Daoy (cell line): ENCODE data around the gene AEBP1. TPM values are rescaled to one million over a fixed set of nuclear protein-coding genes. Genes with fewer than 3 reads are reported as not detected.

ENCODE experiments used
- DNase-seq: peaks from one replicate; pipeline ENCODE4 v3.0.0-alpha.2; 2015; ENCODE audit warnings: low read depth
- total RNA-seq: library from RNA; depleted of rRNA; stranded (reverse); fragments of >200 nt; shearing (Covaris generic); gene quantifications from 2 replicates; pipeline ENCODE4 v1.2.3, GENCODE V29; 2014; rRNA removed

Gene AEBP1
- total RNA-seq, result not detected in 2 replicates

DNA sequence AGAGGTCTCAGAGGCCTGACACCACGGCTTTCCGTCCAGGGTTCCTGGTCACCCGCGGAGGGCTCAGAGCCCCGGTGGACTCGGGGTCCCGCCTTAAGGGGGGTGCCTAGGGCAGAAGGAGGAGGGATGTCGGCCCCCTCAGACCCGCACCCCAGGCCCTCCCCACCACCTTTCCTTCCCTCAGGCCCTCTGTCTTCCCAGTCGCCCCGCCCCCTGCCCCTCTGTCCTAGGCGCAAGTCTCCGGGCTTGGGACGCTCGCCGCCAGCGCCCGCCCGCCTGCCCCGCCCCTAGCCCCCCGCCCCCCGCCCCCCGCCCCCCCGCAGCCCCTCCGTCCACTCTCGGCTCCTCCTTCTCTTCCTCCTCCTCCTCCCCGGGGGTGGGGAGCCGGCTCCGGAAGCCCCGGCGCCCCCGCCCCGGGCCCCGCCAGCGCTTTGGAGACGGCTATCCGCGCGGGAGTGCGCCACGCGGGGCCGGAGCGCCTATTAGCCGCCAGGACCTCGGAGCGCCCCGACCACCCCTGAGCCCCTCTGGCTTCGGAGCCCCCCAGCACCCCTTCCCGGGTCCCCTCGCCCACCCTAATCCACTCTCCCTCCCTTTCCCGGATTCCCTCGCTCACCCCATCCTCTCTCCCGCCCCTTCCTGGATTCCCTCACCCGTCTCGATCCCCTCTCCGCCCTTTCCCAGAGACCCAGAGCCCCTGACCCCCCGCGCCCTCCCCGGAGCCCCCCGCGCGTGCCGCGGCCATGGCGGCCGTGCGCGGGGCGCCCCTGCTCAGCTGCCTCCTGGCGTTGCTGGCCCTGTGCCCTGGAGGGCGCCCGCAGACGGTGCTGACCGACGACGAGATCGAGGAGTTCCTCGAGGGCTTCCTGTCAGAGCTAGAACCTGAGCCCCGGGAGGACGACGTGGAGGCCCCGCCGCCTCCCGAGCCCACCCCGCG, at the start of gene AEBP1:
TSS of gene AEBP1 (plus strand) at position 423 of the 937 bp plus-strand sequence. CDS start at position 744, 321 bp downstream.
- DNase-seq, result no peak

DNA sequence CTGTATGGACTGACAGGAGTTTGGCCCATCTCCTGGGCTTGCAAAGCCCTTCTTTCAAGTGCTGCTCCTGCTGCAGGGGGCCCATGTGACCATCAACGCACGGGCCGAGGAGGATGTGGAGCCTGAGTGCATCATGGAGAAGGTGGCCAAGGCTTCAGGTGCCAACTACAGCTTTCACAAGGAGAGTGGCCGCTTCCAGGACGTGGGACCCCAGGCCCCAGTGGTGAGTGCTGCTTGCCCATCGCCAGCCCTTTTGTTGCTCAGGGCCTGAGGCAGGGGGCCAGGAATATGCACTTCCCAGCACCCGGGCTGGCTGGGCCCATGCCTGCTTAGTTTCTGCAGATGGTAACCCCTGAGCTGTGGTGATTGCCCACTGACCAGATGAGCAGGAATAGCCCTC, 47.5 kb upstream of the AEBP1 start:
- DNase-seq, result no peak

DNA sequence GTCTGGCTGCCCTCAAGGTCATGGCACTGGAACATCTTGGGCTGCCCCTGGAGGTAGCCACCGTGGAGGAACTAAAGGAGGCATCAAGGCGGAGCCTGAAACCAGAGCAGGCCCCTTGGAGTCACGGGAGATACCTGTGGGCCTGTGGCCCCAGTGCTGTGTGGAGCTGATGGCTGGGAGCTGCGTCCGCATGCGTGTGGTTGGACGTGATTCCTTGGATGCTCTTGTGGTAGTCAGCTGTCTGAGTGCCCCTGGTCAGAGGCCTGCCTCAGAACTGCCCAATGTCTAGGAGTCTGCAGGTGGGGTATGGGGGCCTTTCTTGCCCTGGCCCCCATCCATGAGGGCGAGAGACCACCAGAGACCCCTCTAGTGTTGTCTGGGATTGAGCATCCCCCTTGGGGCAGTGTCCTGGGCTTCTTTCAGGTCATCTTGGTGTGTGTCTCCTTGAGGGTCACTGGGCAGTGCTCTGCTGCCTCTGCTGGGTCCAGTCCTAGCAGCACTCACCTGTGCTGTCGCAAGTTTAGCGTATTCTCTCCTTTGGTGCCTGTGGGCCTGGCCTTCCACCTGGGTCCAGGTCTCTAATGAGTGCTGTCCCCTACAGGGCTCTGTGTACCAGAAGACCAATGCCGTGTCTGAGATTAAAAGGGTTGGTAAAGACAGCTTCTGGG, 46.8 kb upstream of the AEBP1 start:
- DNase-seq, result no peak

DNA sequence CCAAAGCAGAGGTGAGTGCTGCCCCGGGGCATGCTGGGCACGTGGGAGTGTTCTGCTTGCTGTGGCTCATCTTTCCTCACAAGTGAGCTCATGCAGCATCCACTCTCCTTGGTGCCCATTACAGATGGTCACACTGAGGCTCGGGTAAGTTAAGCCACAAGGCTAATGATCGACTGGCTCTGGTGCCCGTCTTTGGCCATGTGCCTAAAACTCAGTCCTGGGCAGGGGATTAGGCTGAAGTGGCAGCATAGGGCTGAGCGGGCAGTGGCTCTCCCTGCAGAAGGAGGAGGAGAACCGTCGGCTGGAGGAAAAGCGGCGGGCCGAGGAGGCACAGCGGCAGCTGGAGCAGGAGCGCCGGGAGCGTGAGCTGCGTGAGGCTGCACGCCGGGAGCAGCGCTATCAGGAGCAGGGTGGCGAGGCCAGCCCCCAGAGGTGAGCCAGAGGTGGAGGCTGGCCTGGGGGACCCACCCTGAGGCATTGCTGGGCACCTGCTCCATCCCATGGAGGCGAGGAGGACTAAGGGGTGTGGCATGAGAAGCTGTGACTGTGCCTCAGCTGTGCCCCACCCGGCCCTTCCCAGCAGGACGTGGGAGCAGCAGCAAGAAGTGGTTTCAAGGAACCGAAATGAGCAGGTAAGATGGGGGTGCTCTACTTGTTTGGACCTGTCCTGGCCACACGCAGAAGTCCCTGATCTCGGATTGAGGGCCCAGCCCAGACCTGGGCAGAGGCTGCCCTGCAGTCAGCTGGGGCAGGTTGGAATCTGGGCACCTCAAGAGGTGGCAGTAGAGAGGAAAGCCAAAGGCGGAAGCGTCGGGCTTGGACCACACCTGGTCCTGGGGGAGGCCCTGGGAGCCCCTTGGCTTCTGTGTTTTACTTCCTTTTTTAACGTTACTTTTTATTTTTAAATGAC, 46.0 kb upstream of the AEBP1 start:
- no peak for DNase-seq

DNA sequence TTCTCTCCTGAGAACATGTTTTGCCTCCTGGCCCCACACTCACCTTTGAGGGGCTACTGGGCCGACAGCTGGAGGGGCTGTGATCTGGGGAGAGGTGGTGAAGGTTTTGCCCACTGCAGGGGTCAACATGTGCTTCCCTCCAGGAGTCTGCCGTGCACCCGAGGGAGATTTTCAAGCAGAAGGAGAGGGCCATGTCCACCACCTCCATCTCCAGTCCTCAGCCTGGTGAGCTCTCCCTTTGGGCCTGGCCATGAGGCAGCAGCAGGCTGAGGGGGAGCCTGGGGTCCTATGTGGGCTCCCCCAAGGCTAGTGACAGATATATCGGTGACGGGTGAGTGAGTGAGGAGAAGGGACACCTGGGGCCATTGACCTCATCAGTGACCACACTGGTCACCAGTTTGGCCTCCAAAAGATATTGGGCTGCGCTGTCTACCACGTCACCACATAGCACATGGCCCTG, 45.4 kb upstream of the AEBP1 start:
- no peak for DNase-seq

DNA sequence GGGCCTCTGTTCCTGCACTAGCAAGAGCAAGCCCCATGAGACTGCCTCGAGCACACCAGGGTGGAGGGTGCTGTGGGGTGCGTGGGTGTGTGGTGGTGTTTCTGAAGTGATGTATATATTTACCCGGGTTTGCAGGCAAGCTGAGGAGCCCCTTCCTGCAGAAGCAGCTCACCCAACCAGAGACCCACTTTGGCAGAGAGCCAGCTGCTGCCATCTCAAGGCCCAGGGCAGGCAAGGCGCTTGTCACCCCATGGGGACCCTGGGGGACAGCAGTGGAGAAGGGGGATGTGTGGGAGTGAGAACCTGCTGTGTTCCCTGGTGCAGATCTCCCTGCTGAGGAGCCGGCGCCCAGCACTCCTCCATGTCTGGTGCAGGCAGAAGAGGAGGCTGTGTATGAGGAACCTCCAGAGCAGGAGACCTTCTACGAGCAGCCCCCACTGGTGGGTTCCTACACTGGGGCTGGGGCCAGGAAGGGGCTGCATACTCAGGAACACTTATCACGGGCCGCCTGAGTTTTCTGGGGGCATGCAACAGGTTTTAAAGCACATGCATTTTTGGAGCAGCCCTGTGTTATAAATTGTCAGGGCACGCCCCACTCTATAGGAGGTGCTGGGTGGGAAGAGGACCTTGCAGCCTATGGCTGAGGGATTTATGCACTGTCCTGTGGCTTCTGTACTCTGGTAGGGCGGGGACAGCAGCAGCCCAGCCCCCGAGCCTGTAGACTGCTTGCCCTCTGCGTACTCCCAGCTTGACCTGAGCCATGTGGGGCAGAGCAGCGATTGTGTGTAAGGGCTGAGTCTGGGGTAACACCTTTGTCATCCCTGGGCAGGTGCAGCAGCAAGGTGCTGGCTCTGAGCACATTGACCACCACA, 44.7 kb upstream of the AEBP1 start:
- DNase-seq, result no peak

DNA sequence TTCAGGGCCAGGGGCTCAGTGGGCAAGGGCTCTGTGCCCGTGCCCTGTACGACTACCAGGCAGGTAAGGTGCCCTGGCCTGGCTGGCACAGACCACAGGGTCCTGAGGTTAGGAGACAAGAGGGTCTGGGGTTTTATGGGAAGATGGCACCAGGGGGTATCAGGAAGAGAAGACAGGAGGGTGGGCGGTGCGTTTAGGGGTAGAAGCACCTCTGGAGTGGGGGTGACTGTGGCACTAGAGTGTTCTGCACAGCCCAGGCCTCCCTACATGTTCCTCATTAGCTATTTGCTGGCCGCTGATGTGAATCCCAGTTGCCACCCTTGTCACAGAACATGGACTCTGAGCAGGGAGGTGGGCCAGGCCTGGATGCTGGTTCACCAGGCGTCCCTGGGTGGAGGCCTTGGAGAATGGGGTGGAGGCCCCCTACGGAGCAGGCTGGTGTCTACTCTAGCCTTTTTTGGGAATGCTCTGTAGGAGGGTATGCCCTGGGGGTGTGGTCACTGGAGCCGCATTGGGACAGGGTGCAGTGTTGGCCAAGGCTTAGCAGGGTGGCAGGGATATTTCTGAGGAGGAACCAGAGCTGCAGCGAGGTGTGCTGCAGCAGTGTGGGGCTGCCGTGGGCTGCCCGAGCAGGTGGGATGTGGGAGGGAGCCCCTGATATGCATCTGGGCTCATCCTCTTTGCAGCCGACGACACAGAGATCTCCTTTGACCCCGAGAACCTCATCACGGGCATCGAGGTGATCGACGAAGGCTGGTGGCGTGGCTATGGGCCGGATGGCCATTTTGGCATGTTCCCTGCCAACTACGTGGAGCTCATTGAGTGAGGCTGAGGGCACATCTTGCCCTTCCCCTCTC, 43.8 kb upstream of the AEBP1 start:
- DNase-seq, result no peak

DNA sequence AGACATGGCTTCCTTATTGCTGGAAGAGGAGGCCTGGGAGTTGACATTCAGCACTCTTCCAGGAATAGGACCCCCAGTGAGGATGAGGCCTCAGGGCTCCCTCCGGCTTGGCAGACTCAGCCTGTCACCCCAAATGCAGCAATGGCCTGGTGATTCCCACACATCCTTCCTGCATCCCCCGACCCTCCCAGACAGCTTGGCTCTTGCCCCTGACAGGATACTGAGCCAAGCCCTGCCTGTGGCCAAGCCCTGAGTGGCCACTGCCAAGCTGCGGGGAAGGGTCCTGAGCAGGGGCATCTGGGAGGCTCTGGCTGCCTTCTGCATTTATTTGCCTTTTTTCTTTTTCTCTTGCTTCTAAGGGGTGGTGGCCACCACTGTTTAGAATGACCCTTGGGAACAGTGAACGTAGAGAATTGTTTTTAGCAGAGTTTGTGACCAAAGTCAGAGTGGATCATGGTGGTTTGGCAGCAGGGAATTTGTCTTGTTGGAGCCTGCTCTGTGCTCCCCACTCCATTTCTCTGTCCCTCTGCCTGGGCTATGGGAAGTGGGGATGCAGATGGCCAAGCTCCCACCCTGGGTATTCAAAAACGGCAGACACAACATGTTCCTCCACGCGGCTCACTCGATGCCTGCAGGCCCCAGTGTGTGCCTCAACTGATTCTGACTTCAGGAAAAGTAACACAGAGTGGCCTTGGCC, 43.0 kb upstream of the AEBP1 start:
- DNase-seq, result no peak

DNA sequence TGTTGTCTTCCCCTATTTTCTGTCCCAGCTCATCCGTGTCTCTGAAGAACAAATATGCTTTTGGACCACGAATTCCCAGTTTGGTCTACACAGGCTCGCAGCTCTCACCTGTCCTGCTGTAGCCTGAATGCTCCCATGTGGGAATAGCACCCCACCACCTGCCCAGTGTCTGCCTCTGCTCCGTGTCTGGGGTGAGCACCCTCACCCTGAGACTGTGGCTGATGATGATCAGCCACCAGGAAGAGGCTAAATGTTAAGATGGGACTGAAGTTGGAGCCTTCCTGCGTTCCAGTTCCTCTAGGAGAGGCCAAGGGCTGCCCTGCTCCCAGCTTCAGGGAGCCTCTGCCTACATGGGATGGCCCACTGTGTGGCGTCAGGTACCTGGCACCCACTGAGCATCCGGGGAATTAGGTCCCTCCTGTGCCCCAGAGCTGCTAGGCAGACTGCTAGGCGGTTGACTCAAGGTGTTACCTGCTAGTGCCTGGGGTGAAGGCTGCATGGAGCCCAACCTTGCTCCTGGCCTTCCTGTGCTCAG, 42.4 kb upstream of the AEBP1 start:
- no peak for DNase-seq

DNA sequence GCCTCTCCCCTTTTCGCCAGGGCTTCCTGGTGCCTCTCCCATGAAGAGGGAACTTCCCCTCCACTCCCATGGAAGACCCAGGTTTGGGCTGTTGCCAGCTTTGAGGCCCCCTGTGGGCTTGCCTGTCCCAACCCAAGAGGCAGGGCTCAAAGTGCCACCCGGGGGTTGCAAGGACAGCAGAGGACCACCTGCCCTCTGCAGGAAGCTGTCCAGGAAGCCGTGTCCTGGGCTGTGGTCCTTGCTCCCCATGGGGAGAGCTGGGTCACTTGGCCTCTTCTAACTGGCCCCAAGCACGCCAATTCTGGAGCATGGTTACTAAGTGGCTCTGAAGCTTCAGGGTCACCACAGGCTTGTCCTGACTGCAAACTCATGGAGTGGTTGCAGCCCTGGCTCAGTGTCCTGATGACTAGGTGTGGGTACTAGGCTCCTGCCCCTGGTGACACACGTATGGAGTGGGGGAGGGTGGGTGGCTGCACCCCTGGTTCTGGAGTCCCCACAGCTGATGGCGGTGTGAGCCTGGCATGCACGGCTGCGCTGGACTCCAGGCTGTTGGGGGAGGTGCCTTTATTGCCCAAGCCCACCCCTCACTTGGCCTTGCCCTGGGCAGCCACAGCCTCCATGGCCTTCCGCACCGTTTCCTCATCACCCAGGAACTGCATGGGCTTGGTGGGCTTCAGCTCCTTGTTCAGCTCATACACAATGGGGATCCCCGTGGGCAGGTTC, 41.8 kb upstream of the AEBP1 start:
- DNase-seq, result no peak

DNA sequence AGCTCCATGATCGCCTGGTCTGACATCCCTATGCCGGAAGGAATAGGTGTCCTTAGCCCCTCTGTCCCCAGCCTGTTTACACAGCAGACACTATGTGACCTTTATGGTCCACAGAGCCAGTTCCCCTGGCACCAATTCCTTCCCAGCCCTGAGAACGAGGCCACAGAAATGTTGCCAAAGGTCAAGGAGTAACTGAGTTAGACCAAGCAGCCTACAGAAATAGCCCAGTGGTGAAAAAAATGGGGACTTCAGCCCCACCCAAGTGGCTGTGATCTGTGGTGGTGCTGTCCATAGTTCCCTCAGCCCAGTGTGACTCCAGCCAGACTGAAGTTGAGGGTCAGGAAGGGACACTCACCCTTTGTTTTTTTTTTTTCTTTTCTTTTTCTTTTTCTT, 41.2 kb upstream of the AEBP1 start:
- no peak for DNase-seq

DNA sequence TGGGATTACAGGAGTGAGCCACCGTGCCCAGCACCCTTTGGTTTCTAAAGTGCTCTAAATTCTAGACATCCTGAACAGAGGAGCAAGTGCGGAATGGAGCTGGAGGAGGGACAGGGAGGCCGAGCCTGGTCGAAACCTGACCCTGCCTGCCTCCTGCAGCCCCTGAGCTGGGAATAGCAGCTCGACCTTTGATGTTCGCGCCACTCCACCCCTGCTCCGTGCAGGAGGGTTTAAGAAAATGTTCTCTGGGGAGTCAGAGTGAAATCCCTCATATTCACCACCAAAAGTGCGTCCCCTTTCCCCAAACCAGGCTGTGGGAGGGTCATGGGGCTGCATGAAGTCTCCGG, 40.6 kb upstream of the AEBP1 start:
- no peak for DNase-seq

DNA sequence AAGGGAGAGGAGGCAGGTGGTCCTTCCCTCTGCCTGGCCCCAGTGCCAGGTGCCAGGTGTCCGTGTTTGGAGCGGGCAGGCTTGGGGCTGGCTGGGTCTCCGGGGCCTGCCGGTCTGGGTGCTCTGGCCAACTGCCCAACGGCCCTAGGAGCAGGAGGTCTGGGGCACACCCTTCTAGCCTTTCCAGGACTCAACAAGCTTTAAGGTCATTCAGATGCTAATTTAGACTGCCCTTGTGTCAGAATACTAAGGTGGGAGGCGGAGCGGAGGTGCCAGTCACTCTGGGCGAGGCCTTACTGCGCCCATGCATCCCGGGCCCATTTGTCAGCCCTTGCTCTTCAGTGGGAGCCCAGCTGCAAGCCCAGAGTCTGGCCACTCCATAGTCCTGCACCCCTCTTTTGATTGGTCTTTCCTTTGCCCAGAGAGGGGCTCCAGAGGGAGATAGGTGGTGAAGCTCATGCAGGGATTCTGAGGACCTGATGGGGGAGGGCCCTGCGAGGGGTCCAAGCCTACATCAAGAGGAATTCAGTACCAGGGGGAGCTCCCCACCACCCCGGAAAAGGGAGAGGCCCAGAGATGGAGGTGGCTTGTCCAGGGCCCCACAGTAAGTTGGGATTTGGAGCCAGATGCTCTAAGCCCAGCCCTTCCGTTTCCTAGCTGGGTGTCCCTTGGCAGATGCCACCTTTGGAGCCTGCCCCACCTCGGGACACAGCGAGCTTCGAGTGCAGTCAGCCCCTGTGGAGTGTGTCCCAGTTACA, 40.1 kb upstream of the AEBP1 start:
- no peak for DNase-seq

DNA sequence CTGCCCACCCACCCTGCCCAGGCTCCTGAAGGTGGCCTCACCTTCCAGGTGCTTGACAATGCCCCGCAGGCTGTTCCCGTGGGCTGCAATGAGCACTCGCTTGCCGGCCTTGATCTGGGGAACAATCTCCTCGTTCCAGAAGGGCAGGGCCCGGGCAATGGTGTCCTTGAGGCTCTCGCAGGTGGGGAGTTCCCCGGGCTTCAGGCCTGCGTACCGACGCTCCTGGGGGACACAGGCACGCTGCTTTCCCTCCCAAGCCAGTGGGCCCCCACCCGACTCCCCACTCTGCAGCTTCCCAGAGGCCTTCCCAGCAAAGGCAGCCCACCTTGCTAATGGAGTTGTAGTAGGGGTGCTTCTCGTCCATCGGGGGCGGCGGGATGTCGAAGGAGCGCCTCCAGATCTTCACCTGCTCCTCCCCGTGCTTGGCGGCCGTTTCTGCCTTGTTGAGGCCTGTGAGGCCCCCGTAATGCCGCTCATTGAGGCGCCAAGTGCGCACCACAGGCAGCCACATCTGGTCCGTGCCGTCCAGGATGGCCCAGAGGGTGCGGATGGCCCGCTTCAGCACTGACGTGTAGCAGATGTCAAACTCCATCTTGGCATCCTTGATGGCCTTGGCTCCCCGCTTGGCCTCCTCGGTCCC, 39.2 kb upstream of the AEBP1 start:
- peak; percentile 55 for DNase-seq

DNA sequence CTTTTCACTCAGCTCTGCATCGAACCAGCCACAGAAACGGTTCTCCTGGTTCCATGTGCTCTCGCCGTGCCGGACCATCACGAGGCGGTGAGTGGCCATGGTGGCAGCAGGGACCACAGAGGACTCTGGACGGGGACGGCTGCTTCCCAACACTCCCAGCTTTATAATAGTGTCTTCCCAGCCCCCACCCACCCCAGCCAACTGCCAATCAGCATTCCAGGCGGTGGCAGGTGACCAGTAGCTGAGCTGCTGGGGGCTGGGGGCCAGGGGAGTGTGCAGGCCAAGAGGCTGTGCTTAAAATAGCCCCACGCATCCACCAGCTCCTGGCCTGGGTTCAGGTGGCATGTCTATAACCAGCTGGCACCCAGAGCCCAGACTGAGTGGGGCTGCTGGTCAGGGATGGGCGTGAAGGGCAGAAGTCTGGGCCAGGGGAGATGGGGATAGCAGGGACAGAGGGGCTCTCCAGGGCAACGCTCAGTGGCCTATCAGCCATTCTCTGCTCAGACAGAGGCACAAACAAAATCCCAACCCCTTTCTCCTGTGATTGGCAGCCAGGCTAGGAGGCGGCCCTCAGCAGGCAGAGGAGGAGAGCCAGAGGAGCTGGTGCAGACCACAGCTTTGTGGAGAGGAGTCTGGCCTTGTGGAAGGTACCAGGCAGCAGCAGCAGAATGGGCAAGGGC, 38.6 kb upstream of the AEBP1 start, which contains the start of gene PGAM2:
TSS of gene PGAM2 (minus strand) at position 137 of the 680 bp plus-strand sequence. CDS start at position 99, 38 bp downstream.
- DNase-seq, result peak; percentile 60

DNA sequence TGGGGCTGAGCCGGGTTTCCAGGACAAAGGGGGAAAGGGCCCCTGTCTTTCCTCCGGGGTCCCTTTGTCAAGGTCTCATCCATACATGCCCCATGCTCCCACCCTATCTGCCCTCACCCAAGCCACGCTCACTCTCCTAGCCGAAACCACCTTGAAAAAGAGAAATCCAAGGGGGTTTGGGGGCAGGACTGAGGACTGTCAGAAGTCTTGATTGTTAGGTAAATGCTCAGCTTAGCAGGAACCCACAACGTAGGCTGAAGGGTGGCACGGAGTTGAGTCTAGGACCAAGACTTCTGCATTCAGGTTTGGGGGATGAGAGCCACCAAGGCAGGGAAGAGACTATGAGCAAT, 38.1 kb upstream of the AEBP1 start:
- no peak for DNase-seq
